Cardiac fibroblast (primary cell): ENCODE measurements around the gene SPATA12.

Source experiments
- DNase-seq, 2 donors: peaks; one replicate each; pipeline versions ENCODE4 v3.0.0 to v3.0.0-alpha.2; 2010; ENCODE audit warnings: low read depth in 2 of 2
- H3K4me3 ChIP-seq, 2 donors: replicated peaks in 1 of 2; 1 replicate in 1 of 2; 2 replicates in 1 of 2; pipeline ENCODE4 v1.5.1; 2011; ENCODE audit warnings: low read depth in 2 of 2, low read length in 2 of 2, mild to moderate bottlenecking in 2 of 2, moderate library complexity in 1 of 2
- CTCF ChIP-seq: IDR thresholded peaks from one replicate; pipeline ENCODE4 v1.5.1; 2011; ENCODE audit warnings: low read depth, mild to moderate bottlenecking, low read length, inconsistent platforms

Gene SPATA12

GRCh38 chr3:57062101-57062631 lies 1.7 kb downstream of the SPATA12 start:
- no peak overlapping the region for H3K4me3 ChIP-seq
- DNase-seq: no peak
- no peak for TF ChIP-seq CTCF

GRCh38 chr3:57063032-57063431 lies 2.6 kb downstream of the SPATA12 start:
- H3K4me3 ChIP-seq: no peak overlapping the region
- no peak for TF ChIP-seq CTCF
- DNase-seq: no peak

- H3K4me3 ChIP-seq: no peak overlapping the region
- no peak for DNase-seq
- no peak for TF ChIP-seq CTCF
These were observed 3.5 kb downstream of the SPATA12 start for GRCh38 chr3:57064001-57064400.

- DNase-seq: no peak
- no peak overlapping the region for H3K4me3 ChIP-seq
- TF ChIP-seq CTCF: no peak
These were observed 4.1 kb downstream of the SPATA12 start for GRCh38 chr3:57064572-57064971.

- DNase-seq: no peak
- TF ChIP-seq CTCF: no peak
- H3K4me3 ChIP-seq: no peak overlapping the region
These were observed 5.1 kb downstream of the SPATA12 start for GRCh38 chr3:57065588-57065987.

GRCh38 chr3:57066471-57066870 lies 6.0 kb downstream of the SPATA12 start:
- no peak for DNase-seq

More at GRCh38 chr3:57066471-57066870, 6.0 kb downstream of the SPATA12 start:
- H3K4me3 ChIP-seq: no peak overlapping the region
- TF ChIP-seq CTCF: no peak
